ENCODE measurements around the gene C8B.

C8B gene

GRCh38 chr1:56929492-56929891, 36.3 kb downstream of the C8B start:
- no peak for DNase-seq

- no peak for DNase-seq
These were observed 37.8 kb downstream of the C8B start for GRCh38 chr1:56927986-56928385.

GRCh38 chr1:56927171-56927570, 38.6 kb downstream of the C8B start:
- no peak for DNase-seq

DNA sequence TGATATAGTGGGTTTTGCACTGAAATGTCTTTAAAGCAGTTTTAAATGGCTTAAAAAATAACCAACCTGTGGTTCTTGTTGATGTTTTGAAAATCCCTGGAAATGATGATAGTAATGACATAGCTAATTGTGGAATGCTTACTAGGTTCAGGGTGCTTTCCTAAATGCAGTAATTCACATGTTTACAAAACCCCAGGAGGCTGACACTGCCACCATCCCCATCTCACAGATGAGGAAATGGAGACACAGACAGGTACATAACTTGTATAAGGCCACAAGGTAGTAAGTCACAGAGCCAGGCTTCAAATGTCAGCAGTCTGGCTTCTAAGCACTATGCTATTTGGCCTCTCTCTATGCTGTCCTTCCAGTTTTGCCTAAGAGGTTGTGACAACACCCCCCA, 40.6 kb downstream of the C8B start:
- no peak for DNase-seq

- DNase-seq = no peak
These were observed 41.7 kb downstream of the C8B start for GRCh38 chr1:56924116-56924515.

DNA sequence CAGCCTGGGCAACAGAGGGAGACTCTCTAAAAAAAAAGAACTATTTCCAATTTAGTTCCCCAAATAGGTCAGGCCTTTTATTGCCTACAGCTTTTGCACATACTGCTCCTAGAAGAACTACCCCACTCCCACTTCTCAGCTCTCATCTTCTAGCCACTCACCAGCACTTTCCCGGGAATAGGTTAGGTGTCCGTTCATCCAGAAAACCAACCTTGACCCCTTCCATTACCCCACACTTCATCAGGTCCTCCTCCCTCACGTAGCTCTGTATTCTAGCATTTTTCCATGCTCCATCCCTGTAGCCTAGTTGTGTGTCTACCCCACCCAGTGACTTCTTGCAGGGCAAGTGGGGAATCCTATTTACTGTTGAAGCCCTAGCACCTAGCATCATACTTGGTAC, 42.6 kb downstream of the C8B start:
- DNase-seq = no peak

GRCh38 chr1:56922507-56922906, 43.3 kb downstream of the C8B start:
- no peak for DNase-seq

DNA sequence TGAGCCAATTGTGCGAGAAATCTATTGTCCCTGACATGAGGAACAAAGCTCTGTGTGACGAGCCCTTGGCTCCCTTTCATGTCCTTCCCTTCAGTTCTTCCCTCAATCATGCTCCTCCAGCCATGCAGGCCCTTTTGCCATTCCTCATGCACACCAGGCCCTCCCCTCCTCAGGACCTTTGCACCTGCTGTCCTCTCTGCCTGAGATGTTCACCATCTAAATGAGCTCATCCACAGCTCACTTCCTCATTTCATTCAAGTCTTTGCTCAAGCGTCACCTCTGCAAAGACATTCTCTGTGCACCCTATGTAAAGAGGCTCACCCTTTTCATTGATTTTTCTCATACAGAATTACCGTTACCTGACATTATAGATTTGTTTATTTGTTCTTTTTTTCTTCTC, 43.7 kb downstream of the C8B start:
- DNase-seq = no peak

GRCh38 chr1:56921479-56921878, 44.3 kb downstream of the C8B start:
- no peak for DNase-seq

DNA sequence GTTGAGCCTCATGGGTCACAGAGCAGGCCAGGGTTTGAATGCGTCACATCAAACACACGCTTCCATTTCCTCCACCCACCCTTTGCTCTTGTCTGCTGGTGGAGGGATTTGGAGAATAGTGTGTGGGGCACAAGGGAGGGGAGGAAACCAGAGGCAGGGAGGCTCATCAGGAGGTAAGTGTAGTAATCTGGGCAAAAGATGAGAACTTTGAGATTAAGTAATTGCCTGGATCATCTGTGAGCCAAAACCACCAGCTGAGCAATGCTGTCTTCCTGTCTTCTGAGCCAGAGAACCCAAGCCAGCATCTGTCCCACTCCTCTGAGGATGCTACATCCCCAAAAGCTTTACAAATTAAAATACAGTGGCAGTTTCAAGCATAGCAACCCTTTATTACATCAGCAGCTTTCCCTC, 45.2 kb downstream of the C8B start:
- DNase-seq = no peak

DNA sequence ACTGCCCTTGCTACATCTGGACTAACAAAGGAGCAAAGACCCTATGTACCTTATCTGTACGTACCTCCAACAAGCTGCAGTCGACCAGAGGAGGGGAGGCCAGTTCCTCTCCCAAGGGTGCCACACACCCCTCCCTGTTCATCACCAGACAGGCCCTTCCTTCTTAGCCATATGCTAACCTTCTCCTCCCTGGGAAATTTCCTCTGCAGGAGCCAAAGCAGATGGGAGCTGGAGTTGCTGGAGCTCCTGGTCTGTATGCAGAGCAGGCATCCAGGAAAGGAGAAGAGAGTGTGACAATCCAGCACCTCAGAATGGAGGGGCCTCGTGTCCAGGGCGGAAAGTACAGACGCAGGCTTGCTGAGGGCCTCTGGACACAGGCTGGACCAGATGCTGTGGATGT, 48.5 kb downstream of the C8B start:
- no peak for DNase-seq

GRCh38 chr1:56916630-56917029, 49.2 kb downstream of the C8B start:
- no peak for DNase-seq

DNA sequence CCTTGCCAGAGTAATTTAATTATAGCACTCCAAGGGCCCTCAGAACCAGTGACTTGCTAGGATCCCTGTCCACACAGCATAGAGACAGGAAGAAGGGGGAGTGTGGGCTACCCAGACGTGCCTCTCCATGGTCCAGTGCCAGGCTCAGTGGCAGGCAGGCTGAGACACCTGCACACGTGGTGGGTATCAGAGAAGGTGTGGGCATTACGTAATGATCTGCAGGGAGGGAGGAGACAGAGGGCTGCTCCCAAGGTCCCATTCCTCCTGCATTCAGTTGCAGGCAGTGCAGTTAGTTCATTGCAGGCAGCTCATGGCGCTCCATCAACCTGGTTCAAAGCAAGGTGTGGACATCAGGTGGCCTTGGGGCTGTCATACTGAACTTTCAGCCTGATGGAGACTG, 49.9 kb downstream of the C8B start:
- no peak for DNase-seq

DNA sequence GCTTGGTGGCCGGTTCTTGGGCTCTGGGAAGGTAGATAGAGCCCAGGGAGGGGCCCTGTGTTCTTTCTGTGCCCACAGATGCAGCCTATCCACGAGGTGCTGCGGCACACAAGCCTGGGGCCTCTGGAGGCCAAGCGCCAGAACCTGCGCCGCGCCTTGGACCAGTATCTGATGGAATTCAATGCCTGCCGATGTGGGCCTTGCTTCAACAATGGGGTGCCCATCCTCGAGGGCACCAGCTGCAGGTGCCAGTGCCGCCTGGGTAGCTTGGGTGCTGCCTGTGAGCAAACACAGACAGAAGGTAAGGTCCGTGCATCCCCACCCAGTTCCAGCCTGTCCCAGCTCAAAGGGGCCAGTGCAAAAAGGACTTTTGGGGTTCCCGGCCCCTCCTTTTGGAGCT, 53.5 kb downstream of the C8B start:
- no peak for DNase-seq

DNA sequence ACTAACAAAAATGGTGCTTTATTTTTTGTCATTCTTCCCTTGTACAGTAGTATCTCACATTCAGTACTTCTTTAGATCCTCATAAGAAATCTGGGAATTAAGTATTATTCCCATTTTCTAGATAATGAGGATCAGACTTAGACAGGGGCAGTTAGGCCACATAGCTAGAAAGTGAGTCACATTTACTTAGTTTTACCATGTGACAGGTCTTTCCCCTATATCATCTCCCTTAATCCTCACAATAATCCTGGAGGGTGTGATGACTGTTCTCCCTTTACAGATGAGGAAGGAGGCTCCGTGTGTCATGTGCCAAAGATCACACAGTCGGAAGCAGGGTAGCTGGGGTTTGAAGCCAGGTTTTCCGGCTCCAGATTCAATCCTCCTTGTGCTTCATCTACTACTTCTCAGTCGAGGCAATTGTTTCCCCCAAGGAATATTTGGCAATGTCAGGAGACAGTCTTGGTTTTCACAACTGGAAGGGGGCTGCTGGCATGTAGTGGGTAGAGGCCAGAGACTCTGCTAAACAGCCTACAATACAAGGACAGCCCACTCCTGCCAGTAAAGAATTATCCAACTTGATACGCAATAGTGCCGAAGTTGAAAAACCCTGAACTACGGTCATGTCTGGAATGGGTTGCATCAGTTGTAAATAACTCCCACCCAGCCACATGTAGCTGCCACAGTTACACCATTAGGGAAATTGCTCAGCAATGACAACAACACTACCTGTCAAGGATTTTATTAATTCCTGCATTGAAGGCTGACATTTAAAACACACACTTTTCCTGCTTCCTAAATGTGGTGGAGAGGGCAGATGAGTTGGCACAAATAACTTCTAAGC, 54.5 kb downstream of the C8B start:
- no peak for DNase-seq

DNA sequence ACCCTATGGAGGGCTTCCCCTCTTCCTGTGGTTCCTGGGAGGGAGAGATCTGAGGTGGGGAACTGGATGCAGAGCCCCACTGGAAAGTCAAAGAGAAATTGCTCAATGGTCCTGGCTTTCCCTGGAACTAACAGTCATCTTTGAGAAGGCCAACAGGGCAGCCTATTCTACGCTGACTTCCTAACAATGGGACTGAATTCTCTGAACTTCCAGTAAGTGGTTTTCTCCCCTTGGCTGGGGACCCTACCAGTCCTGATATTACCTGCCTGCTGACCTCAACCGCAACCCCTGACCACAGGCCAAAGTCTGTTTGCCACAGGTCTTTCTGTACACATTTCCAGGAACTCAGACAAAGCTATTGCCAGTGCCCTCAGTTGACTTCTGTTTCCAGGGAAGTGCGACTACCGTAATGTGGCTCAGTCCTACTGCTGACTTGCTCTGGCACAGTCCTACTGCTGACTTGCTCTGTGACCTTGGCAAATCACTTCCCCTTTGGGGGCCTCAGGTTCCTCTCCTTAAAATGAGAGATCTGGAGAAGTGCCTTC, 55.3 kb downstream of the C8B start:
- no peak for DNase-seq

- no peak for DNase-seq
These were observed 57.1 kb downstream of the C8B start for GRCh38 chr1:56908619-56909221.

- no peak for DNase-seq
These were observed 60.1 kb downstream of the C8B start for GRCh38 chr1:56905667-56906066.

DNA sequence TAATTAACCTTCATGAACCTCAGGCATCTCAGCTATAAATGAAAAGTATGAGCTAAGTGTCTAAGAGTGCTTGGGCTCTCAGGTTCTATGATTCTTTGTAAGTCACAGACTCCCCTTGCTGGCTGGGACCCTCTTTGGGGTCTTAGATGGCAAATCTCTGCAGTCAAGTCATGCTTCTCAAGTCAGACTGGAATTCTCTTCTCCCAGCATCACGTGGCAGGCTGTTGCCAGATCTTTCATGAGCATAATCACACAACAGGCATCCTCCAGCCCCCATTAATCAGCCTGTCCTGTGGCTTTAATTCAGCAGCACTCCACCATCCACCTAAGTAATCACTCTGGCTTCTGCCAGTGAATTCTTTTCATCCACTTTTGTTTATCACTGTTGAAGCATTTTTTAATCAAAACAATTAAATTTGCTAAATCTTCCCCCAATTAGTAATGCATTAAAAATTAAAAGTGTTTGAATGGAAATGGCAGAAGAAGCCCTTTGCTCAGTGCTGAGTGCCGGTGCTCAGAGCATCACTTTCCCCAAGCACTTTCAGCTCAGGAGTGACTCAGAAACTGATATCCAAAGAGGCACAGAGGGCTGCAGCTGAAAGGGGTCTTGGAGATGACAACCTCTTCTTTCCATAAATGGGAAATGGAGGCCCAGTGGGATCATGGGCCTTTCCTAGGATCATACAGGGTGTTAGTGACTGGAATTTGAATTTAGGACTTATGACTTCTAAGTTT, 61.0 kb downstream of the C8B start:
- DNase-seq = no peak

DNA sequence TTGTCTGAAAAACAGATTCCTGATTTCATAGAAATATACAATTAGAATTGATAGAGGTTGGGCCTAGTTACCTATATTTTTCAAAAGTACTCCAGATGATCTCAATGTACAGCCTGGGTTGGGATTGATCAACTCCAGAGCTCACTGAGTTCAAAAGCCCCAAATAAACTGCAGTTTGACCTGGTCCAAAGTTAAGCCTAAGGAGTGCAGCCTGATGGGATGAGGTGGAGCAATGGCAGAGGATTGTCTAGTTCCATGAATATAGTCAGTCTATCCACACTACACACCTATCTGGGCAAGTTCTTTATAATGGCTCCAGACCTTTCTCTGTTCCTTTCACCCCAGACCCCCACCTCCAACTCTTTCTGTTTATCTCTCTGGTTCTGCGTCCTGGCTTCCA, 62.0 kb downstream of the C8B start:
- DNase-seq = no peak

GRCh38 chr1:56901716-56902115, 64.1 kb downstream of the C8B start:
- DNase-seq = no peak

- DNase-seq = no peak
These were observed 66.9 kb downstream of the C8B start for GRCh38 chr1:56898879-56899278.

DNA sequence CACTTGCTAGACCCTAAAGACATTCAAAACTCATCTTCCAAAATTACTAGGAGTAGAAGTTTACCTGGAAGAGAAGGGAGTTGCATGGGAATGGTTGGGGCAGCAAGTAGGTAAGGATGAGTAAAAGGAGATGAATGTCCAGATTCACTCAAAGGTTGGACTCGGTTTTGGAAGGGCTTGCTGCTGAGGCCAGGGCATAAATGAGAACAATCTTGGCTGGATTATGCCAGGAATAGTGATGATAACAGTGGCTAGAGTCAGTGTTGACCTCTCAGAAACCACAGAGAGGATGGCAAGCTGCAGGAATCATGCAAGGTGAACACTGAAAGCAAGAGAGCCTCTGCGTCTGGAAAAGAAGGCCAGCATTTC, 67.8 kb downstream of the C8B start:
- DNase-seq = no peak
